HG02759 (cell line): Measurements from ENCODE around the gene STING1.
"Not testable (repeated sequence)": the region's sequence is repeated elsewhere in the genome, so short reads cannot be mapped to it uniquely, and the experiment has no call there.

Experiments used
- ATAC-seq: cut with Tn5 transposase; IDR thresholded peaks from one replicate; pipeline ENCODE4 v1.9.1; 2021; ENCODE audit warnings: mild to moderate bottlenecking, moderate library complexity; ENCODE audit not compliant: unreplicated experiment

The STING1 gene

DNA sequence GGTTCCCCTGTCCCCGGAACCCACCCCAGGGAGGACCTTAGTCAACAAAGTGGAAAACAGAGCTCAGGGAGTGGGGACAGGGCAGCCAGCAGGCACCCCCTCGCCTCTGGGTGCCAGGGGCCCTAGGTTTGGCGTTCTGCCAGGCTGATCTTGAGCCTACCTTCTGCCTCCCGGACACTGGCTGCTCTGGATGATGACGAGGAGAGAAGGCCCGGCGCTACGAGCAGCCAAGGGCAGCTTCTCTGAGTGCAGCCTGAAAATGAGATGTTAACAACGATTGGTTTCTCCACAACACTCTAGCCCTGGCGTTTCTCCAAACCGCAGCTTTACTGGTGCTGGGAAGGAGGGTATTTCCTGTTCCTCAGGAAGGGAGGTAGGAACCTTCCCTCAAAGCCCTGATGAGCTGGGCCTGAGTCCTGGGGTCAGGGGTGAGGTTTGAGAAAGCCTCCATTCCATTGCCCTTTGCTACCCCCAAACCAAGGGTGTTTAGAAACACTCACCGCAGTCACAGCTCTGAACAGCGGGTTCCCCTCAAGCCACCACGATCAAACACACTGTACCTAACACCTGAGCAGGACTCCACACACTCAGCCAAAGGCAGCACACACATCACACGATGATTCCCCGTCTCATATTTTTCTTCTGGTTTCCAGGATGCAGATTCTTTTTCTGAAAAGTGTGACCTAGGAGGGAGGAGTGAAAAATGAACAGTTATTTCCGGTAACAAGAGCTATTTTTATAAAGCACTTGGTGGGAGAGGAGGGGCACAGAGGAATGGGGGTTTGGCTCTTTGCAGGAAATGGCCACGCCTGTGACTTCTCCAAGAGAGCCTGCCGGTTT, at the start of gene STING1:
STING1 (minus strand) TSS at position 709 of the 840 bp plus-strand sequence. CDS start 1,054 bp downstream, outside the sequence.
- ATAC-seq = peak; percentile 66

DNA sequence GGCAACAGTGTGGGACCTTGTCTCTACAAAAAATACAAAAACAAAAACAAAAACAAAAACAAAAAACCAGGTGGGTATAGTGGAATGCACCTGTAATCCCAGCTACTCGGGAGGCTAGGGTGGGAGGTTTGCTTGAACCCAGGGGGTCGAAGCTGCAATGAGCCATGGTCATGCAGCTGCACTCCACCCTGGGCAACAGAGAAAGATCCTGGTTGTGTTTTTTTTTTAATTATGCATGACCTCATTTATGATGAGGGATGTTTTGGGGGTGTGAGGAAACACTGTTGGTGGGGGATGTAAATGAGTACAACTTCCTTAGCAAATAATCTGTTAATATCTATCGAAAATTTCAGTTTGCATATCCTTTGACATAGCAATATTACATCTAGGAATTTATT, 49.2 kb upstream of the STING1 start:
- ATAC-seq = no peak

DNA sequence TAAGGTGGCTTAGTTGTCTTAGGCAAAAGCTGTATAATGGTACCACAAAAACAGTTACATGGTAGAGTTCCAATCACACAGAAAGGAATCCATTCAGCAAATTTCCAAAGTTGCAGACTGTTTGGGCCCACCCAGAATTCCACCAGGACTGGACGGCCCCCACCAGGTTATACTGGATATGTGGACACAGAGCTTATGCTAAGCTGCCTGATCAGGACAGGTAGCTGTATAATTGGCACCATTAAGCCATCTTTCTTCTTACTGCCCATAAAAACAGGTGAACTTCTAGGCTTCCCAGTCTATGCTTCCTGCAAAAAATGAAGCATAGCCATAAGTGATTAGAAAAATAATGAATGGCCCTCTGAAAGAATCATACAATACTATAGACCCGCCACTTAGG, 47.5 kb upstream of the STING1 start:
- not testable (repeated sequence) for ATAC-seq

DNA sequence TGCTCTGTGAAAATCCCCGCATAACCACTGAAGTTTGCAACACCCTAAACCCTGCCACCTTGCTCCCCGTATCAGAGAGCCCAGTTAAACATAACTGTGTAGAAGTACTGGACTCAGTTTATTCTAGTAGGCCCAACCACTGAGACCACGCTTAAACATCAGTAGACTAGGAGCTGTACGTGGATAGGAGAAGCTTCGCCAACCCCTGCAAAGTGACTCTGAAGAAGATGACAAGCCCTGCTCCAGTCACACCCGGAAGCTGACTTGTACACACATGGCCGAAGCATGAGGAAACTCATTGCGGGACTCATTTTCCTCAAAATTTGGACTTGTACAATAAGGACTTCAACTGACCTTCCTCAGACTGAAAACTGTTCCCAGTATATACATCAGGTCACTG, 46.1 kb upstream of the STING1 start:
- ATAC-seq = not testable (repeated sequence)

DNA sequence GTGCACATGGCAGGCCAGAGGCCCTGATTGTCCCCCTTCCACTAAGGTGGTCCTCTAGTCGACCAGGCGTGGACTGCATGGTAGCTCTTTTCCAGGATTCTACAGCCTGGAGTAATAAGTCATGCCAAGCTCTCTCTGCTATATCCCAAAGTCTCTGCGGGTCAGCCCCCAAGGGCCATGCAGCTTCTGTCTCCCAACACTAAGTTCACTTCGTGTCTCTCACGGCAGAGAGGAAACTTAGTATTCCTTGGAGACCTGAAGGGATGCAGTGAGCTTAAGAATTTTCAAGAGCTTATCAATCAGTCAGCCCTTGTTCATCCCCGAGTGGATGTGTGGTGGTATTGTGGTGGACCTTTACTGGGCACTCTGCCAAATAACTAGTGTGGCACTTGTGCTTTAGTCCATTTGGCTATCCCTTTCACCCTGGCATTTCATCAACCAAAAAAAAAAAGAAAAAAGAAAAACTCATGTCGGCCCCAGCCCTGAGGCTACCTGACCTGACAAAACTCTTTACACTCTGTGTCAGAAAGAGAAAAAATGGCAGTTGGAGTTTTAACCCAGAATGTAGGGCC, 45.4 kb upstream of the STING1 start:
- ATAC-seq = not testable (repeated sequence)

DNA sequence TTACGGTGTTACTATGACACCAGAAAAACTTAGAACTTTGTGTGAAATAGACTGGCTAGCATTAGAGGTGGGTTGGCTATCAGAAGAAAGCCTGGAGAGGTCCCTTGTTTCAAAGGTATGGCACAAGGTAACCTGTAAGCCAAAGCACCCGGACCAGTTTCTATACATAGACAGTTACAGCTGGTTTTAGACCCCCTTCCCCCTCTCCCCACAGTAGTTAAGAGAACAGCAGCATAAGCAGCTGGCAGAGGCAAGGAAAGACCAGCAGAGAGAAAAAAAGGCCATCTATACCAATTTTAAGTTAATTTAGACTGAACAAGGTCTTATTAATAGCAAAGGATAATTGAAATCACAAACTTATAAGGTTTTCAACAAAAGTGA, 44.5 kb upstream of the STING1 start:
- not testable (repeated sequence) for ATAC-seq

DNA sequence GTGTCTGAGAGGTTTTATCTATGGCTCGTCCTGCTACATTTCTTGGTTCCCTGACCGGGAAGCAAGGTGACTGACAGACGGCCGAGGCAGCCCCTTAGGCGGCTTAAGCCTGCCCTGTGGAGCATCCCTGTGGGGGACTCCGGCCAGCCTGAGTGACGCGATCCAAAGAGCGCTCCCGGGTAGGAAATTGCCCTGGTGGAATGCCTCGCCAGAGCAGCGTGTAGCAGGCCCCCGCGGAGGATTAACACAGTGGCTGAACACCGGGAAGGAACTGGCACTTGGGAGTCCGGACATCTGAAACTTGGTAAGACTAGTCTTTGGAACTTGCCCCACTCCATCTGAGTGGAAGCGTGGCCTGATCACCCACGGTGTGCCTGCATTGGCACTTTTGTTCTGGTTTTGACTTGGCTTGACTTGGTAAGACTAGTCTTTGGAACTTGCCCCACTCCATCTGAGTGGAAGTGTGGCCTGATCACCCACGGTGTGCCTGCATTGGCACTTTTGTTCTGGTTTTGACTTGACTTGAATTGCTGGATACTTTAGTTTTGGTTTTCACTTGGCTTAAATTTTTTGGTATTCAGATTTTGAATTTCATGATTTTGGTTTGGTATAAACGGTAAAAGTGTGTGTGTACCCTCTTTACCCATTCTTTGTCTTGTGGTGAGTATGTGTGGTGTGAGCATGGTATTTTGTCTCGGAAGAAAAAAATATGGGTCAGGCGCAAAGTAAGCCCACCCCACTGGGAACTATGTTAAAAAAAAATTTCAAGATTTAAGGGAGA, 43.9 kb upstream of the STING1 start:
- ATAC-seq = not testable (repeated sequence)

DNA sequence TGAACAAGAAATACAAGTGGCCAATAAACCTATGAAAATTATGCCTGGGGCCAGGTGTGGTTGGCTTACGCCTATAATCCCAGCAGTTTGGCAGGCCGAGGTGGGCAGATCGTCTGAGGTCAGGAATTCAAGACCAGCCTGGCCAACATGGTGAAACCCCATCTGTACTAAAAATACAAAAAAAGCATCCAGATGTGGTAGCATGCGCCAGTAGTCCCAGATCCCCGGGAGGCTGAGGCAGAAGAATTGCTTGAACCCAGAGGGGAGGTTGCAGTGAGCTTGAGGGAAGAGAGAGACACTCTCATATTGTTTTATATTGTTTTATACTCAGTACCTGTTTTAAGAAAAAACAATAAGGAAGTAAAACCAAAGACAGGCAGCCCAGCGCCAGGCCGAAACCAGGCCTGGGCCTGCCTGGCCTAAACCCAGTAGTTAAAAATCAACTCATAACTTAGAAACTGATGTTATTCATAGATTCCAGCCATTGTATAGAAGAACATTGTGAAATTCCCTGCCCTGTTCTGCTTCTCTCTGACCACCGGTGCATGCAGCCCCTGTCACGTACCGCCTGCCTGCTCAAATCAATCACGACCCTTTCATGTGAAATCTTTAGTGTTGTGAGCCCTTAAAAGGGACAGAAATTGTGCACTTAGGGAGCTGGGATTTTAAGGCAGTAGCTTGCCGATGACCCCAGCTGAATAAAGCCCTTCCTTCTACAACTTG, 43.2 kb upstream of the STING1 start:
- ATAC-seq = peak; percentile 50

DNA sequence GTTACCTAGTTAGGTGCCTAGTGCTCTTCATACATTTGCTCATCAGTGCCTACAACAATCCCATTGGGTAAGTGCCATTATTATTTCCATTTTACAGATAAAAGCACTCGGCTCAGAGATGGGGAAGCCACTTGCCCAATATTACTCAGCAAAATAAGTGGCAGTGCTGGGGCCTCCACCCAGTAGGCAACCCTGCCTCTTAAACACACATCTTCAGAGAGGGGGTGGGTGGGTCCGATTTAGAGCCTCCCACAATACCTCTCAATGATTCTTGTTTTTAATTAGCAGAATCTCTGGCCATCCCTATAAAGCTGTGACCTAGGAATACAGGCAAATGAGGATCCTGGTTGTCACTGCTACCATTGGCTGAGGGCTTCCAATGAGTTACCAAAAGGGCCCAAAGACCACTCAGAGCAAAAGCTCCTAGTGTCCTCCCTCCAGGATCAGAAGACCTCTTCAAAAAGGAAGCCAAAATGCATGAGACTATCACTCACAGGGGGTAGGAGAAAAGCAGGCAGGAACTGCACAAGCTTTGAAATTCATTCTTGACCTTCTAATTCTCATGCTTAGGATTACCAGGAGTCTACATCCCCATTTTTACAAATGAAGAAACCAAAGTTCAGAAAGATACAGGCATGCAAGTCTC, 42.5 kb upstream of the STING1 start:
- peak; percentile 45 for ATAC-seq

DNA sequence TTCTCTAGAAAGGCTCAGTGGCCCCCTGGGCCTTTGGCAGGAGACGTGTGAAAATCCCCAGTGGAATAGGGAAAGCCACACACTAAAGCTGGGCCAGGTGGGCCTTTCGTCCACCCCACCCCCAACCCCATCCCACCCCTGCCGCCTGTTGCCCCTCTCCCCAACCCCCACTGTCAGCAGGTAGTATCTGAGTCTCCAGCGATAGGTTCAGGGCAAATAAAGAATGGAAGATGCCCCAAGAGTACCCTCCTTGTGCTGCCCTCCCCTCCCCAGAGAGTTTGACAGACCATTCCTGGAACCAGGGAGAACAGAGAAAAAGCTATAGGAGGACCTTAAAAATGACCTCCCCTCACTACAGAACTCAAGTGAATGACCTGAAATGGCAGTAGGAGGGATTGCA, 41.9 kb upstream of the STING1 start:
- ATAC-seq = no peak

DNA sequence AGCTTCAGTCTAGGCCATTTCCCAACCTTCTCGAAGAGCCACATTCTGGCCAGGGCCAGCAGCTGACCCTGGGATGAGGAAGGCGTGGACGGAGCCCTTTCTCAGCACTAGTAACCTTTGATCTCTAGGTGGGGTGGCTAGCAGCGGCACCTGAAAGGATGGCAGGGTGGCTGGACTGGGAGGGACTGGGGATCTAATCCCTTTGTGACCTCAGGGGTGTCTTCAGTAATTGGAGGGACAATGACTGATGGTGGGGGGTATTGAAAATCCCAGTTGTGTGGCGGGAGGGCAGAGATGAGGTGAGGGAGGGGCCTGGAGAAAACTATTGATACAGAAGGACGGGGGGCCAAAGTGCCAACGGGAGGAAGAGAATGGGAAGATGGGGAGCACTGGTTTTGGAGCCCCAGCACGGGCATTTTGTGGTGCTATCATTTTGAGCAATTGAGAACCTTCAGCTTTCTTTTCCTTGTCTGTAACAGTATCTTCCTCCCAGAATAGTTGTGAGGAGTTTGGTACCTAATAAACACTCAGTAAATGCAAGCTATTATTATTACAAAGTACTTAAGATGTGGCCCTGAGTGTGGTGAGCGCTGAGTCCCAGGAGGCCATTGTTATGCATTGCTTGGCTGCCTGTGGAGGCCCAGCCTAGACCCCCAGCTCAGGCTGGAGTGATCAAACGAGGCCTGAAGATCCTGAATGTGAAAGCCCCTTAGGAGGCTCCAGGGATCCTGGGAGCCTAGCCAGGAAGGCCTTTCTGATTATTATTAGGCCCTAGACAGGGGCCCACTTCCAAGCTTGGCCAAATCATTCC, 41.3 kb upstream of the STING1 start:
- no peak for ATAC-seq

DNA sequence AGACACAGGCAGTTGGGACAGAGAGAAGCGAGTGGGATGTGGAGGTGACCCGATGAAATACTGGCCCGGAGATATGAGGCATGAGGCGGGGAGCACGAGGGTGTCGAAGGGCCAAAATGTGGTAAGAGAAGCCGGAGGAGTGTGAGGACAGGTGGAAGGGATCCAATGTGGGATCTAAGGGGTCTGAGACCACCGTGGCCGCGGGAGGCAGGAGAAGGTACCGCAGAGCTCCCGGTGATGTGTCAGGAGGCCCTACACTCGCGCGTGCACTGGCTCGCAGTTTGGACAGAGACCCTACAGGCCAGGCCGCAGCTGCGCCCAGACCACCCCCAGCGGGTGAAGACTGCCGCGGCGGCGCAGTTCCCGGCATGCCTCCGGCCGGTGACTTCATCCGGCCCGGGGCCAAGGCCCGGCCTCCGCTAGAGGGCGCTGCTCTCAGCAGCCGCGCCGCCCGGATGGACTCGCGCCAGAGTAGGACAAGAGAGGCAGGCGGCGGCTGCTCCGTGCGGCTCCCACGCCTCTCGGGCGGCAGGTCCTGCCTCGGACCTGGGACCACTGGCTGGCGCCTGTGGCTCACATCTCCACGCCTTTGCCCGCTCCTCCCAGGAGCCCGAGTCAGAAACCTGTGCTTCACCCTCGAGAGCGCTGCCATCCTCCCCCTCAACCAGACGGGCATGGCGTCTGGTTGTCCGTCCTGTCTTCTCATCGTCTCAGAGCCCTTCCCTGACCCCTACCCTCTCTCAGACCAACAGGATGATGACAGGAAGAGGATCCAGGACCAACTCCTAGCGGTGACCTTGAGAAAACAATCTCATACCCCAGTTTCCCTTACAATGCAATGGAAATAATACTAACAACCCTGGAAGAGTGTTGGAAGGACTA, 35.4 kb upstream of the STING1 start:
- peak; percentile 94 for ATAC-seq

DNA sequence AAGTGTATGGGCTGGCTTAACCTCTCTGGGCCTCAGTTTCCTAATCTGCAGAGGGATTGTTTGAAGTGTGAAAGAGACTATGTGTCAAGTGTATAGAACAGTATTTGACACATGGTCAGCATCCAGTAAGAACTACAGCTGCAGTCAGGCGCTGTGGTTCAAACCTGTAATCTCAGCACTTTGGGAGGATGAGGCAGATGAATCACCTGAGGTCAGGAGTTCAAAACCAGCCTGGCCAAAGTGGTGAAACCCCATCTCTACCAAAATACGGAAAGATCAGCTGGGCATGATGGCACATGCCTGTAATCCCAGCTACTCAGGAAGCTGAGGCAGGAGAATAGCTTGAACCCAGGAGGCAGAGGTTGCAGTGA, 31.9 kb upstream of the STING1 start:
- ATAC-seq = no peak

DNA sequence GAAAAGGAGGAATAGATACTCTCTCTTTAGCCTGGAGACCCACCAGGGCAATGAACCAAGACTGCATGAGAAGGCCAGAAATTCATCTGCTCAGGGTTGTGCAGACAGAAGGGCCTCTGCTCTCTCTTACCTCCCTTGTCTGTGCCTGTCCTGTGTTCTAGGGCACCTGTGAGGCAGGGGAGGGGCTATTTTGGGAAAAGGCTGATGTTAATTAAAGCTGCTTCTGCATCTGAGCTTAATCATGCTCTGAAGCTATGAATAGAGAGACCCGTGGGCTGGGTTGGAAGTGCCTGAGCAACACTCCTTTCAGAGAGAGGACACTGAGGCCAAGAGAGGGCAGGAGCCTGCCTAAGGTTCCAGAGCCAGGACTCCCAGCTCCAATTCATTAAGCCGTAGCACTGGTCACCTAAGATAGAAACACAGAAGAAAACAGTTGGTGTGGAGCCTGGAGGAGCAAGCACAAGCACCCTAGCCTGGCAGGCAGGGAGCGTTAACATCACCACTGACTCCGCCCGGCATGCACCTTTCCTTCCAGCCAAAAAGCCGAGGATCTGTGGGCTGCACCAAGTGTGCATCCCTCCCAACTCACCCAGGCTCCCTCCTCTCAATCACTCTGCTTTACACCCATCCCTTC, 31.4 kb upstream of the STING1 start:
- no peak for ATAC-seq

DNA sequence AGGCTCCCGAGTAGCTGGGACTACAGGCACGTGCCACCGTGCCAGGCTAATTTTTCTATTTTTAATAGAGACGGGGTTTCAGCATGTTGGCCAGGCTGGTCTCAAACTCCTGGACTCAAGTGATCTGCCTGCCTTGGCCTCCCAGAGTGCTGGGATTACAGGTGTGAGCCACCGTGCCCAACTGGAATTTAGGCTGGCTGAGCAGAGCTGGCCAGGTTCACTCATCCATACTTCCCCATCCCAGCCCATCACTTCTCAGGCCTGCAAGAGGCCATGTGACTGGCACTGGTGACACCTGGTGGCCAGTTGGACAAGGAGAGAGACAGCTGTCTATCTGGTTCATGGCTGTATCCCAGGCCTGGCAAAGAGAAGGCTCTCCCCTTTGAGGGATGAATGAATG, 30.9 kb upstream of the STING1 start:
- ATAC-seq = peak; percentile 53

DNA sequence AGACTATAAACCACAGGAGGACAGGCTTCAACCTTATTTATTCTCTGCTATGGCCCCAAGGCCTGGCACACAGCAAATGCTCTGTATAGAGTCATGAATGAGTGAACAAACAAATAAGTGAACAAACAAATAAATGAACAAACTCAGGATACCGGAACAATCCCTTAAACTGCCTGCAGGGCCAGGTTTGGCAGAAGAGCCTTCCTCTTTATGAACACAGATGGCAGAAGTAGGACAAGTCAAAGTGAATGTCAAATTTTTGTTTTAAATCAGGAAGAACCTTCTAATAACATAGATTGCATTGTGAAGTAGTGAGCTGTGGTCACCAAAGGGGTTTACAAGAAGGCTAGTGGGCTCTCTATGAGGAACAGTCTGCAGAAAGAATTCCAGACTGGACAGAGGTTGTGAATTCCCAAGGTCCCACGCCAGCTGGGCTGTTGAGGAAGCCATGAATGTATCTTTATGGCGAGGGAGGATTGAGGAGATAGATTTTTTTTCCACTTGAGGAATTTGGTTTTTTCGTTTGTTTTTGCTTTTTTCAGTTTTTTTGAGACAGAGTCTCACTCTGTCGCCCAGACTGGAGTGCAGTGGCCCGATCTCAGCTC, 30.3 kb upstream of the STING1 start:
- no peak for ATAC-seq

DNA sequence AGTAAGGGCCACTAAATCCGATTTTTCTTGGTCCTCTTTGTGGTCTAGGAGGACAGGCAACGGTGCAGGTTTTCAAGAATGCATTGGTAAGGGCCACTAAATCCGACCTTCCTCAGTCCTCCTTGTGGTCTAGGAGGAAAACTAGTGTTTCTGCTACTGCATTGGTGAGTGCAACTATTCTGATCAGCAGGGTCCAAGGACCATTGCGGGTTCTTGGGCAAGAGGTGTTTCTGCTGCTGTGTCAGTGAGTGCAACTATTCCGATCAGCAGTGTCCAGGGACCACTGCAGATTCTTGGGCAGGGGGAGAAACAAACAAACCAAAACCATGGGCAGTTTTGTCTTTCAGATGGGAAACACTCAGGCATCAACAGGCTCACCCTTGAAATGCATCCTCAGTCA, 22.2 kb upstream of the STING1 start:
- ATAC-seq = not testable (repeated sequence)

DNA sequence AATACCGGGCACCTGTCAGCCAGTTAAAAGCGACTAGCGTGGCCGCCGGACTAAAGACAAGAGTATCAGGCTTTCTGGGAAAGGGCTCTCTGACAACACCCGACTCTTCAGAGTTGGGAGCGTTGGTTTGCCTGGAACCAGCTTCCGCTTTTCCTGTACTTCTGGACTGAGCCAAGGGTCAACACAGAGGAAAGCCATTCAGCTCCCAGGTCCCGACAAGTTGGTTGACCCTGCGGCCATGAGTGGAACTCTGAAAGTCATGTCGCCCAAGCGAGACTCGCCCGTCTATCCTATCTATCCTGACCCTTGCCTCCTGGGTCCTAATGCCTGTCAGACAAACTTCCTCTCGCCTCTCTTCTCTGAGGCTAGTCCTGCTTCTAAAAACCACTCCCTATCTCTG, 21.3 kb upstream of the STING1 start:
- ATAC-seq = not testable (repeated sequence)
